Neural crest cell (in vitro differentiated cells): Measurements from ENCODE around the gene IL6. TPM values are rescaled to one million over a fixed set of nuclear protein-coding genes. Genes with fewer than 3 reads are reported as not detected.
A peak's percentile ranks its signal among the peaks of the same experiment; 100 is the strongest.

ENCODE experiments used
- DNase-seq: peaks from one replicate; pipeline ENCODE4 v3.0.0; 2021; ENCODE audit warnings: low read depth, mixed read lengths, low spot score
- H3K27ac Mint-ChIP-seq: one replicate; pipeline ENCODE4 v1.8.0; 2021; ENCODE audit warnings: mild to moderate bottlenecking, mixed read lengths; ENCODE audit not compliant: unreplicated experiment
- H3K27me3 Mint-ChIP-seq: 2 replicates; pipeline ENCODE4 v1.8.0; 2021; ENCODE audit warnings: low read depth, mild to moderate bottlenecking, mixed read lengths
- H3K36me3 Mint-ChIP-seq: 2 replicates; pipeline ENCODE4 v1.8.0; 2021; ENCODE audit warnings: low read depth, mild to moderate bottlenecking, mixed read lengths
- H3K4me1 Mint-ChIP-seq: 2 replicates; pipeline ENCODE4 v1.8.0; 2021; ENCODE audit warnings: mixed read lengths
- H3K4me3 Mint-ChIP-seq: one replicate; pipeline ENCODE4 v1.8.0; 2021; ENCODE audit warnings: mild to moderate bottlenecking, mixed read lengths
- H3K9me3 Mint-ChIP-seq: 2 replicates; pipeline ENCODE4 v1.8.0; 2021; ENCODE audit warnings: mixed read lengths
- total RNA-seq: library from RNA; stranded (reverse); gene quantifications from 2 replicates; pipeline ENCODE4 v1.2.1, GENCODE V29; 2021
- TF ChIP-seq, protein P1 (sequence below): fragments of 200-600 bp; sonication (generic); conservative IDR thresholded peaks from 2 replicates; pipeline ENCODE4 v1.5.0; 2021; ENCODE audit warnings: antibody characterized with exemption, mild to moderate bottlenecking

IL6 gene
- total RNA-seq, 1 donor from 2014 or later = not detected

DNA sequence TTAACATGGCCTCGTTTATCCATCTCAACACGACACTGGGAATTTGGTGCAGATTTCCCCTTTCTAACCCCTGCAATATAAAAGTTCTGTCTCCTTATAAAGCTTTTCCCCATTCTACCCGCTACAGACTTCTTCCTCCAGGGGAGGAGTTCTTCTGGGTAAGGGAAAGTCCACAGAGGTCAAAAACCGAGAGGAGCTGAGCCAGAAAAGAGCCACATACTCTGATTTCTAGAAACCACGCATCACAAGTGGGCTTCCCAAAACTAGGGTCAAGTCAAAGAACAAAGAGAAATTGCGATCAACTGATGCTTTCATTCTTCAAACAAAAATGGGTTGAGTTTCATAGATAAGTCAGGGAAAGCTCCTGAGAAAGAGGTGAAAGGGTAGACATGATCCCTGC, 6.8 kb downstream of the IL6 start:
- DNase-seq = no peak
- Mint-ChIP-seq H3K9me3 (peaks cover 7% of the 10 kb centered on the region), H3K4me1 (no peaks in the 10 kb centered on the region), H3K27ac (no peak overlapping the region), H3K27me3 (no peaks in the 10 kb centered on the region), H3K4me3 (no peak overlapping the region), H3K36me3 (no peaks in the 10 kb centered on the region)
- TF ChIP-seq, protein P1, sequence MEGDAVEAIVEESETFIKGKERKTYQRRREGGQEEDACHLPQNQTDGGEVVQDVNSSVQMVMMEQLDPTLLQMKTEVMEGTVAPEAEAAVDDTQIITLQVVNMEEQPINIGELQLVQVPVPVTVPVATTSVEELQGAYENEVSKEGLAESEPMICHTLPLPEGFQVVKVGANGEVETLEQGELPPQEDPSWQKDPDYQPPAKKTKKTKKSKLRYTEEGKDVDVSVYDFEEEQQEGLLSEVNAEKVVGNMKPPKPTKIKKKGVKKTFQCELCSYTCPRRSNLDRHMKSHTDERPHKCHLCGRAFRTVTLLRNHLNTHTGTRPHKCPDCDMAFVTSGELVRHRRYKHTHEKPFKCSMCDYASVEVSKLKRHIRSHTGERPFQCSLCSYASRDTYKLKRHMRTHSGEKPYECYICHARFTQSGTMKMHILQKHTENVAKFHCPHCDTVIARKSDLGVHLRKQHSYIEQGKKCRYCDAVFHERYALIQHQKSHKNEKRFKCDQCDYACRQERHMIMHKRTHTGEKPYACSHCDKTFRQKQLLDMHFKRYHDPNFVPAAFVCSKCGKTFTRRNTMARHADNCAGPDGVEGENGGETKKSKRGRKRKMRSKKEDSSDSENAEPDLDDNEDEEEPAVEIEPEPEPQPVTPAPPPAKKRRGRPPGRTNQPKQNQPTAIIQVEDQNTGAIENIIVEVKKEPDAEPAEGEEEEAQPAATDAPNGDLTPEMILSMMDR = no peak

DNA sequence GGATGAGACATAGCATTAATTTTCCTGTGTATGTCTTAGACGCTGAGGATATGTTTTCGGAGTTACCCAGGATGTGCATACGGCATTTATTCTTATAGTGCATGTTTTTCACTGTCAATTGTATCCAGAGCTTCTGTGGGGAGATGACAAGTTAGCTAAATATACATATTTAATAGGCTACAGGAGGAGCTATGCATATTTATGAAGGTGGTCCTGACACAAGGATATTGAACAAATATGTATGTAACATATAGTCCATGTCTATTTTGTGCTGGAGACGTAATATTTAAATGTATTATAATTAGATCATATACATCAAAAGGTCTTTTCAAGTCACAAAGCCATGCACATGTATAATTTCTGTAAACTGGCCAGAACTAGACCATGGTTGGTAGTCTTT, 16.0 kb downstream of the IL6 start:
- Mint-ChIP-seq H3K27me3 (peaks cover 12% of the 10 kb centered on the region), H3K9me3 (no peaks in the 10 kb centered on the region), H3K36me3 (peaks cover 4% of the 10 kb centered on the region), H3K4me1 (no peaks in the 10 kb centered on the region), H3K27ac (no peak overlapping the region), H3K4me3 (no peak overlapping the region)
- DNase-seq = no peak
- TF ChIP-seq, protein P1 = no peak

DNA sequence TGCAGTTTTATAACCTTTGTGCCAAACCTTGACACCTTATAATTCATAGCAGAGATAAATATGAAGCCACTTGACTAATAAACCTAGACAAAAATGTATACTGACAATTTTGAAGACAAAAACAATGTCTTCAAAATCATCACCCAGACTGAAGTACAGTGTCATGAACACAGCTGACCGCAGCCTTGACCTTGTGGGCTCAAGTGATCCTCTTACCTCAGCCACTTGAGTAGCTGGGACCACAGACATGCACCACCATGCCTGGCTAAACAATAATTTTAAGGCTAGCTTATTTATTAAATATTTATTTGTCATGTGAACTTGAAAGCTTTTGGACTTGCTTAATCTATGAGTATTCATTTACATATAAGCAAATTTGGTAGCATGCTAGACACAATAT, 24.3 kb downstream of the IL6 start:
- H3K4me3 Mint-ChIP-seq = no peak overlapping the region
- no peaks in the 10 kb centered on the region for H3K4me1 Mint-ChIP-seq
- TF ChIP-seq, protein P1 = no peak
- no peak for DNase-seq
- H3K36me3 Mint-ChIP-seq = peaks cover 17% of the 10 kb centered on the region
- H3K9me3 Mint-ChIP-seq = peaks cover 18% of the 10 kb centered on the region
- H3K27ac Mint-ChIP-seq = no peak overlapping the region
- H3K27me3 Mint-ChIP-seq = no peaks in the 10 kb centered on the region

DNA sequence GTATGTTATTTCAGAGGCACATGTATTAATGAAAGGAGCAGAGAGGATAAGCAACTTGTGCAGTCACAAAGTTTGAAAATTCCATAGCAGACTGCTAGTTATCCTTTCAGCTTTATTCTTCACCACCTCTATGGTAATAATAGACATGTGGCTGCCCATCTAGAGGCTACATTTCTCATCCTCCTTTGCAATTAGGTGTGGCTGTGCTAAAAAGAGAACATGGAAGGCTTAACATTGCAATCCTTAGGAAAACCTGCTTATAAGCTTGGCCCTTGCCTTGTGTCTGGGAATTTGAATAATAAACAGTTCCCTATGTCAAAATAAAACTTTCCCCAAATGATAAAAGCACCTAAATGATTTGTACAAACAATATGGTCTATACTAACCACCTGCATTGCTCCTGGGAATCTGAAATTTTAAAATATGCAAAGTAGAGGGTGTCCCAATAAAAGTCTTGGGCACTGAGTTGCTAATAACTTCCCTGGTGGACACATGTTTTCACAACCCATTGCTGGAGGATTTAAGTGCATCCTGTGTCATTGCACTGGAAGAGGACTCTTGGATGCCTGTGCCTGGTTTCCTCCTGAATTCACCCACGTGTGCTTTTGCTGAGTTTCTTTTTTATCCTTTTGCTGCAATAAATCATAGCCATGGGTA, 30.5 kb downstream of the IL6 start:
- TF ChIP-seq, protein P1 = no peak
- Mint-ChIP-seq H3K4me3 (no peak overlapping the region), H3K27me3 (no peaks in the 10 kb centered on the region), H3K36me3 (peaks cover 11% of the 10 kb centered on the region), H3K9me3 (peaks cover 14% of the 10 kb centered on the region), H3K4me1 (peaks cover 5% of the 10 kb centered on the region), H3K27ac (no peak overlapping the region)
- DNase-seq = no peak

DNA sequence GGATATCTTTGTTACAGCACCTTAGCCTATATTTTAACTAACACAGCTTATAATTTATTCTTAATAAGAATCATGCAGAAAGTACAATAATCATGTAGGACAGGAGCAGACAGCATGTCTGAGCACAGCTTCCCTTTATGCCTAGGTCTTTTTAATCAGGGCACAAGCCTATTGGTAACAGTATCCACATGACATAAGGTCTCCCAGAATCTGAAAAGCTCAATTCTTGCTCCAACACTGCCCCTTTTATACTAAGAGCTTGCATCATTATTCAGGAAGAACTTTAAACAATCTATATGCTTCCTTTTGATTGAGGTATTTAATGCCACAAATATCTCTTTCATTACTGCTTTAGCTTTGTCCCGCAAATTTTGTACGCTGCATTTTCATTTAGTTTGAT, 31.6 kb downstream of the IL6 start:
- peak overlapping the region; percentile 1 for H3K27ac Mint-ChIP-seq
- no peaks in the 10 kb centered on the region for H3K27me3 Mint-ChIP-seq
- peaks cover 18% of the 10 kb centered on the region for H3K9me3 Mint-ChIP-seq
- H3K4me3 Mint-ChIP-seq = no peak overlapping the region
- peaks cover 11% of the 10 kb centered on the region for H3K36me3 Mint-ChIP-seq
- DNase-seq = no peak
- peaks cover 5% of the 10 kb centered on the region for H3K4me1 Mint-ChIP-seq
- TF ChIP-seq, protein P1 = no peak
